ENCODE results near the gene LAYN.

- TF ChIP-seq CTCF (IDR thresholded peaks at IDR 0.05), result no peak
- TF ChIP-seq POLR2A (IDR thresholded peaks at IDR 0.05), result no peak
- no peak for TF ChIP-seq EP300 (IDR thresholded peaks at IDR 0.05)
- no peak for TF ChIP-seq POLR2AphosphoS5 (IDR thresholded peaks at IDR 0.05)
These were observed 19.4 kb upstream of the LAYN start for GRCh38 chr11:111521135-111521534.
